Upper lobe of right lung (tissue), 1 donor: ENCODE measurements around the gene SPOCD1. TPM values are rescaled to one million over a fixed set of nuclear protein-coding genes. Genes with fewer than 3 reads are reported as not detected.
"Not testable (repeated sequence)": the region's sequence is repeated elsewhere in the genome, so short reads cannot be mapped to it uniquely, and the experiment has no call there.

Source experiments
- ATAC-seq: fragments of 200-7000 bp; cut with Tn5 transposase; one replicate; pipeline ENCODE4 v1.9.1; 2020; ENCODE audit warnings: mild to moderate bottlenecking, moderate library complexity
- DNase-seq: peaks from one replicate; pipeline ENCODE4 v3.0.0-alpha.2; 2020
- H3K27ac ChIP-seq: fragments of 200-600 bp; one replicate; pipeline ENCODE4 v1.8.0; 2022
- H3K27me3 ChIP-seq: fragments of 200-600 bp; one replicate; pipeline ENCODE4 v1.8.0; 2022; ENCODE audit warnings: mild to moderate bottlenecking
- H3K36me3 ChIP-seq: fragments of 200-600 bp; one replicate; pipeline ENCODE4 v1.8.0; 2022
- H3K4me1 ChIP-seq: fragments of 200-600 bp; one replicate; pipeline ENCODE4 v1.8.0; 2022
- H3K4me3 ChIP-seq: fragments of 200-600 bp; one replicate; pipeline ENCODE4 v1.8.0; 2022; ENCODE audit warnings: mild to moderate bottlenecking
- H3K9me3 ChIP-seq: fragments of 200-600 bp; one replicate; pipeline ENCODE4 v1.8.0; 2022
- CTCF ChIP-seq: fragments of 200-600 bp; IDR thresholded peaks from one replicate; pipeline ENCODE4 v1.8.0; 2022; ENCODE audit warnings: antibody characterized with exemption
- intact Hi-C: fragments of 100-400 bp; cut with DNase I; formaldehyde crosslinking; loops from one replicate; pipeline ENCODE4 v1.11.0; 2022
- total RNA-seq: library from RNA; stranded (reverse); fragmentation: NEBNext Ultra II Directional; extraction: Animal tissue kit (Norgen Biotek cat#: 25700); gene quantifications from one replicate; pipeline ENCODE4 v1.2.1, GENCODE V29; 2021
- donor health status: DM: no; HTN: yes; CAD: no; lungs with severe emphysema.

The SPOCD1 gene
- total RNA-seq, 1 donor from 2014 or later = 31.4 TPM

DNA sequence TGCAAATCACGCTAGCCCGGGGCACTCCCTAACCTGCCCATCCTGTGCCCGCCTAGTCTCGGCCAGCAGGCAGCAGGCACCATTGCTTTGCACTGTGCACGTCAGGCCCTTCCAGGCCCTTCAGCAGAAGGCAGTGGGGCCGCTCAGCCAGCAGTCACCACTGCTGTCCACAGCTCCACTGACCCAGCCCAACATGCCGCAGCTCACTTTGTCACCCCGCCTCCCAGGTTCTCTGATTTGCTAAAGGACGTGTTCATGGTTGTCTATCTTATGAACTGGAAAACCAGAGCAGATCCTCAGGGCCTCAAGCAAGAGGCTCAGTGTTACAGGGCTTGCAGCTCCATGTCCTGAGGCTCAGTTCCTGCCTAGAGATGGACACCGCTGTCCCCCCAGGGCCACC is 14.2 kb upstream of the SPOCD1 start:
- no peak for DNase-seq
- H3K27ac ChIP-seq = no peak overlapping the region

DNA sequence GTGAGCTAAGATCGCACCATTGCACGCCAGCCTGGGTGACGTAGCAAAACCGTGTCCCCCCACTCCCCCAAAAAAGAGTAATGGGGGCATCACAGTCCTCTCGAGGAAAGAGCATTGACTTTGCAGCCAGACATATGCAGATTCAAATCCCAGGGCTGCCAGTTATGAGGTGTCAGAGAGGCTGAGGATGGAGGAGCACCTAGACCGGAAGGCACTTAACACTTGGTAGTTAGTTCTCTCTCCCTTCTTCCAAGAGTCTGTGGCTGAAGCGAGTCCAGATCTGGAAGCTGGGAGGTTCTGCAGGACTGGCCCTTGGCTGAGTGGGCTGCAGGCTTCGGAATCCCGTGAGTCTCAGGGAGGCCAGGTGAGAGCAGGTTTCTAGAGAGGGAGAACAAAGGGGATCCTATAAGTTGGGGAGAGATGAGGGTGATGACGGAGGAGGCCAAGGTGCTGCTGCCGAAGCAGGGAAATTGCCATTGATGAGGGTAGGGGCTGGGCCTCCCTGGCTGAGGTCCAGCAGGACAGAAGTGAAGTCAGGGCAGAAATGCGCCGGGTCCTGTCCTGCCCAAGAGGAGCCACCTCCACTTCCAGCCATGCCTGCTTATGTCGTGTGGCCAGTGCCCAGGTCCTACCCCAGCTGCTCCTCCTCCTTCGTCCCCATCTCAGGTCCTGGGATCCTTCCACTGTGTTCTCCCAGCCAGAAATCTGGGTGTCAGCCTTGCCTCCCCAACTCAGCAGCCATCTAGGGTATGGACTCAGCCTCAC is 13.3 kb upstream of the SPOCD1 start:
- H3K27me3 ChIP-seq = no peaks in the 10 kb centered on the region
- no peak for ATAC-seq
- H3K9me3 ChIP-seq = no peaks in the 10 kb centered on the region
- no peaks in the 10 kb centered on the region for H3K36me3 ChIP-seq
- intact Hi-C loops = no loop called here
- no peak overlapping the region for H3K27ac ChIP-seq
- TF ChIP-seq CTCF = no peak
- DNase-seq = no peak
- no peak overlapping the region for H3K4me3 ChIP-seq
- peaks cover 5% of the 10 kb centered on the region for H3K4me1 ChIP-seq

More for the DNA sequence above, 14.2 kb upstream of the SPOCD1 start:
- Histone ChIP-seq H3K4me1 (peaks cover 5% of the 10 kb centered on the region), H3K4me3 (no peak overlapping the region), H3K36me3 (no peaks in the 10 kb centered on the region), H3K9me3 (no peaks in the 10 kb centered on the region), H3K27me3 (no peaks in the 10 kb centered on the region)
- ATAC-seq = no peak
- TF ChIP-seq CTCF = no peak
- intact Hi-C loops = no loop called here

DNA sequence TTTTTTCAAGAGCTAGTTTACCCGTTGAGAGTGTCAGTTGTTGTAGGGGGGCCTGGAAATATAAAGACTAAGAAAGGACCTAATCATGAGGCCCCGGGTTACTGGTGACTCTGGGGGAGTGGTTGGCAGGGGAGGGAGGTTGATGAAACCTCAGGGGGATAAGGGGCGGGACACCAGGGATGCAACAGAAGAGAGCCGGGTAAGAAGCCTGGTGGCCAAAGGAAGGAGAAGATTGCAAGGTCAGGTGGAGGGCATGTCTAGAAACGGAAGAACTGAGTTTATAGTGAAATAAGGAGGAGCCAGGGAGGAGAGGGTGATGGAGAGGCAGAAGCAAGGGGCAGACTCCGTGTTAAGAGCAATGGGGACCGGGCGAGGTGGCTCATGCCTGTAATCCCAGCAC is 12.5 kb upstream of the SPOCD1 start:
- H3K9me3 ChIP-seq = no peaks in the 10 kb centered on the region
- no peaks in the 10 kb centered on the region for H3K27me3 ChIP-seq
- no peak for DNase-seq
- no peak overlapping the region for H3K4me3 ChIP-seq
- H3K4me1 ChIP-seq = peaks cover 5% of the 10 kb centered on the region
- H3K36me3 ChIP-seq = no peaks in the 10 kb centered on the region
- H3K27ac ChIP-seq = no peak overlapping the region
- no peak for TF ChIP-seq CTCF
- intact Hi-C loops = no loop called here
- ATAC-seq = no peak

DNA sequence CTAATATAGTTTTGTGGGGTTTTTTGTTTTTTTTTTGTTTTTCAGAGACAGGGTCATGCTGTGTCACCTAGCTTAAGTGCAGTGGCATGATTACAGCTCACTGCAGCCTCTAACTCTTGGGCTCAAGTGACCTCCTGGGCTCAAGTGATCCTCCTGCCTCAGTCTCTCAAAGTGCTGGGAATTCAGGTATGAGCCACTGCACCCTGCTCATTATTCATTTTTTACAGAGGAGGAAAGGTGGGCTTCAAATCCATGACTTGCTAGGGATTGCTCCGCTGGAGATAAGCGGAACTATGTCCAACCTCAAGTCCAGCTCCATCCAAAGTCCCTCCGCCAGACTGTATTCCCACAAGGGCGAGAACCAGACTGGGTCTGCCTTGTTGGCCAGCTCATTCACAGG is 8.0 kb upstream of the SPOCD1 start:
- peaks cover 5% of the 10 kb centered on the region for H3K4me1 ChIP-seq
- TF ChIP-seq CTCF = no peak
- ATAC-seq (no peak), DNase-seq (no peak)
- intact Hi-C loops = no loop called here
- H3K27me3 ChIP-seq = no peaks in the 10 kb centered on the region
- H3K36me3 ChIP-seq = no peaks in the 10 kb centered on the region
- no peaks in the 10 kb centered on the region for H3K9me3 ChIP-seq
- no peak overlapping the region for H3K4me3 ChIP-seq
- H3K27ac ChIP-seq = no peak overlapping the region

DNA sequence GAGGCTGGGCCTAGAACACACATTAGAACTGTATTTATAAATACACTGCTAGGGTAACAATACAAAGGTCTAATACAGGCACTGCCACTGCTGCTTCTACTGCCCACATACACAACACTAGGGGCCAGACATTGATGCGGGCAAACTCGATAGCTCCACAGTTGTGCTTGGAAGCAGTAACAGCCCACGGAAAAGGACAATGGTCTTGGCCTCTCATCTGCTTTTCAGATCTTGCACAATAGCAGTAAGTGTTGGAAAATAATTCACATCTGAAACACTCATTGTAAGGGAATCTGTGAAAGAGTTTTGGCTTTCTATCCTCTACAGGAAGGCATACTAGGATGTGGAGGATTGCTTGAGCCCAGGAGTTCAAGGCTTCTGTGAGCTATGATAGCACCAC is 6.9 kb upstream of the SPOCD1 start:
- no peak for TF ChIP-seq CTCF
- Histone ChIP-seq H3K36me3 (no peaks in the 10 kb centered on the region), H3K4me1 (peaks cover 5% of the 10 kb centered on the region), H3K4me3 (no peak overlapping the region), H3K27me3 (no peaks in the 10 kb centered on the region), H3K9me3 (no peaks in the 10 kb centered on the region), H3K27ac (no peak overlapping the region)
- DNase-seq (no peak), ATAC-seq (no peak)
- intact Hi-C loops = no loop called here

GRCh38 chr1:31820196-31820595 is 4.4 kb upstream of the SPOCD1 start:
- H3K27ac ChIP-seq, DNase-seq, H3K27me3 ChIP-seq, intact Hi-C loops, H3K9me3 ChIP-seq, H3K4me1 ChIP-seq, ATAC-seq, H3K36me3 ChIP-seq, H3K4me3 ChIP-seq: not testable (repeated sequence)
